Measurements from ENCODE around the gene UBE2E1. TPM values are rescaled to one million over a fixed set of nuclear protein-coding genes. Genes with fewer than 3 reads are reported as not detected.
"Not testable (repeated sequence)": the region's sequence is repeated elsewhere in the genome, so short reads cannot be mapped to it uniquely, and the experiment has no call there.

Gene UBE2E1
- total RNA-seq, 4 donors from 2014 or later, result 72.8 to 114 (median 85.6) TPM

- ATAC-seq (ENCODE audit: low FRiP score) (no peak), DNase-seq (ENCODE audit: low spot score) (no peak)
- no peak for TF ChIP-seq CTCF (IDR thresholded peaks at IDR 0.05)
Observed at GRCh38 chr3:23869977-23870662, 64.4 kb downstream of the UBE2E1 start.

DNA sequence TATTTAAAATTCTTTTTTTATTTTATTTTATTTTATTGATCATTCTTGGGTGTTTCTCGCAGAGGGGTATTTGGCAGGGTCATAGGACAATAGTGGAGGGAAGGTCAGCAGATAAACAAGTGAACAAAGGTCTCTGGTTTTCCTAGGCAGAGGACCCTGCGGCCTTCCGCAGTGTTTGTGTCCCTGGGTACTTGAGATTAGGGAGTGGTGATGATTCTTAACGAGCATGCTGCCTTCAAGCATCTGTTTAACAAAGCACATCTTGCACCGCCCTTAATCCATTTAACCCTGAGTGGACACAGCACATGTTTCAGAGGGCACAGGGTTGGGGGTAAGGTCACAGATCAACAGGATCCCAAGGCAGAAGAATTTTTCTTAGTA lies 64.9 kb downstream of the UBE2E1 start:
- ATAC-seq (ENCODE audit: low FRiP score); DNase-seq (ENCODE audit: low spot score): not testable (repeated sequence)

GRCh38 chr3:23871361-23871760 lies 65.6 kb downstream of the UBE2E1 start:
- not testable (repeated sequence) for ATAC-seq (ENCODE audit: low FRiP score); DNase-seq (ENCODE audit: low spot score)

- ATAC-seq (ENCODE audit: low FRiP score) (no peak), DNase-seq (ENCODE audit: low spot score) (no peak)
- TF ChIP-seq CTCF (IDR thresholded peaks at IDR 0.05), result no peak
Observed at GRCh38 chr3:23872330-23872729, 66.6 kb downstream of the UBE2E1 start.

- no peak for TF ChIP-seq CTCF (IDR thresholded peaks at IDR 0.05)
- DNase-seq (ENCODE audit: low spot score) (no peak), ATAC-seq (ENCODE audit: low FRiP score) (peak; percentile 64)
Observed at GRCh38 chr3:23873941-23874340, 68.2 kb downstream of the UBE2E1 start.

GRCh38 chr3:23874359-23875112 lies 68.8 kb downstream of the UBE2E1 start:
- ATAC-seq (ENCODE audit: low FRiP score), result peak; percentile 52
- no peak for TF ChIP-seq CTCF (IDR thresholded peaks at IDR 0.05)

GRCh38 chr3:23875113-23875725 lies 69.5 kb downstream of the UBE2E1 start:
- no peak for TF ChIP-seq CTCF (IDR thresholded peaks at IDR 0.05)
- DNase-seq (ENCODE audit: low spot score) (no peak), ATAC-seq (ENCODE audit: low FRiP score) (no peak)

More at GRCh38 chr3:23874359-23875112, 68.8 kb downstream of the UBE2E1 start:
- DNase-seq (ENCODE audit: low spot score), result no peak

GRCh38 chr3:23876923-23877322 lies 71.2 kb downstream of the UBE2E1 start:
- no peak for ATAC-seq (ENCODE audit: low FRiP score)
- no peak for TF ChIP-seq CTCF (IDR thresholded peaks at IDR 0.05)
- no peak for DNase-seq (ENCODE audit: low spot score)

Data from omental fat pad (tissue), 4 donors.